Thoracic aorta (tissue), 2 donors: ENCODE results near the gene USB1. TPM values are rescaled to one million over a fixed set of nuclear protein-coding genes. Genes with fewer than 3 reads are reported as not detected.

Experiments
- ATAC-seq: fragments of 150-250 bp; one replicate; pipeline ENCODE4 v1.8.0; 2017; ENCODE audit warnings: low read depth; ENCODE audit not compliant: insufficient number of reproducible peaks, low FRiP score
- DNase-seq: peaks from one replicate; pipeline ENCODE4 v3.0.0-alpha.2; 2020; ENCODE audit warnings: low spot score
- H3K27ac ChIP-seq, 2 donors: fragments of 200-600 bp; sonication (generic); 1 replicate in 1 of 2; 2 replicates in 1 of 2; pipeline ENCODE4 v1.5.1; 2016; ENCODE audit warnings: mild to moderate bottlenecking in 2 of 2, moderate library complexity in 2 of 2
- H3K27me3 ChIP-seq: fragments of 200-600 bp; sonication (generic); replicated peaks from 2 replicates; pipeline ENCODE4 v1.6.0; 2016; ENCODE audit warnings: mild to moderate bottlenecking; ENCODE audit not compliant: insufficient read depth
- H3K36me3 ChIP-seq: fragments of 200-600 bp; sonication (generic); one replicate; pipeline ENCODE4 v1.5.1; 2016
- H3K4me1 ChIP-seq, 2 donors: fragments of 200-600 bp; sonication (generic); 1 replicate in 1 of 2; 2 replicates in 1 of 2; pipeline versions ENCODE4 v1.5.1 to v1.6.0; 2016; ENCODE audit warnings: low read depth in 2 of 2, mild to moderate bottlenecking in 1 of 2; ENCODE audit not compliant: control insufficient read depth in 1 of 2
- H3K4me3 ChIP-seq: fragments of 200-600 bp; sonication (generic); 2 replicates; pipeline ENCODE4 v1.5.1; 2016; ENCODE audit warnings: mild to moderate bottlenecking
- H3K9me3 ChIP-seq: fragments of 200-600 bp; sonication (generic); 2 replicates; pipeline ENCODE4 v1.5.1; 2016
- CTCF ChIP-seq: fragments of 200-600 bp; sonication (generic); IDR thresholded peaks from one replicate; pipeline ENCODE4 v1.5.1; 2019; ENCODE audit warnings: antibody characterized with exemption
- total RNA-seq, 2 donors: library from RNA; depleted of rRNA; stranded (reverse); fragments of >200 nt; gene quantifications; one replicate each; pipeline versions ENCODE4 v1.1.0 to v1.2.3, GENCODE V29; 2016

The USB1 gene
- total RNA-seq, 2 donors from 2014 or later, result 55.9 to 90.3 TPM

GRCh38 chr16:57993897-57994296, 7.3 kb upstream of the USB1 start:
- Histone ChIP-seq H3K27ac (no peak overlapping the region), H3K27me3 (no peaks in the 10 kb centered on the region), H3K4me3 (no peak overlapping the region), H3K4me1 (peaks cover 4 to 8% of the 10 kb centered on the region in 2 donors), H3K9me3 (no peaks in the 10 kb centered on the region), H3K36me3 (peaks cover 22% of the 10 kb centered on the region)
- ATAC-seq (no peak), DNase-seq (no peak)
- no peak for TF ChIP-seq CTCF

- Histone ChIP-seq H3K4me3 (no peak overlapping the region), H3K27ac (no peak overlapping the region), H3K4me1 (peaks cover 8 to 12% of the 10 kb centered on the region in 2 donors), H3K36me3 (peaks cover 22% of the 10 kb centered on the region), H3K27me3 (no peaks in the 10 kb centered on the region), H3K9me3 (no peaks in the 10 kb centered on the region)
- DNase-seq (no peak), ATAC-seq (no peak)
- TF ChIP-seq CTCF, result no peak
Observed at GRCh38 chr16:57994361-57994760, 6.8 kb upstream of the USB1 start.

- H3K9me3 ChIP-seq, result no peaks in the 10 kb centered on the region
- H3K4me3 ChIP-seq, result no peak overlapping the region
- no peaks in the 10 kb centered on the region for H3K27me3 ChIP-seq
- no peak for ATAC-seq
- no peak overlapping the region for H3K27ac ChIP-seq
- peaks cover 8 to 16% of the 10 kb centered on the region in 2 donors for H3K4me1 ChIP-seq
- H3K36me3 ChIP-seq, result peaks cover 22% of the 10 kb centered on the region
- DNase-seq, result no peak
- no peak for TF ChIP-seq CTCF
Observed at GRCh38 chr16:57994778-57995177, 6.4 kb upstream of the USB1 start.

- H3K27ac ChIP-seq, result no peak overlapping the region
- ATAC-seq (no peak), DNase-seq (no peak)
- TF ChIP-seq CTCF, result no peak
- H3K27me3 ChIP-seq, result no peaks in the 10 kb centered on the region
- H3K4me1 ChIP-seq, result peaks cover 8 to 18% of the 10 kb centered on the region in 2 donors
- H3K36me3 ChIP-seq, result peaks cover 22% of the 10 kb centered on the region
- H3K9me3 ChIP-seq, result no peaks in the 10 kb centered on the region
- H3K4me3 ChIP-seq, result no peak overlapping the region
Observed at GRCh38 chr16:57995721-57996405, 5.3 kb upstream of the USB1 start.

GRCh38 chr16:57996406-57997175, 4.6 kb upstream of the USB1 start:
- no peak overlapping the region for H3K4me3 ChIP-seq

More at GRCh38 chr16:57996406-57997175, 4.6 kb upstream of the USB1 start:
- Histone ChIP-seq H3K27ac (no peak overlapping the region), H3K27me3 (no peaks in the 10 kb centered on the region), H3K9me3 (no peaks in the 10 kb centered on the region), H3K4me1 (peaks cover 9 to 19% of the 10 kb centered on the region in 2 donors), H3K36me3 (peaks cover 22% of the 10 kb centered on the region)
- no peak for TF ChIP-seq CTCF
- DNase-seq, result no peak
- ATAC-seq, result no peak
